GM12891 (cell line): Measurements from ENCODE around the gene DNAJC11.

Source experiments
- PAX5 ChIP-seq: IDR thresholded peaks from 2 replicates; pipeline ENCODE4 v1.6.1; 2011; ENCODE audit warnings: low read length, moderate library complexity, mild to moderate bottlenecking; ENCODE audit not compliant: insufficient read depth, severe bottlenecking
- POLR2A ChIP-seq: IDR thresholded peaks from 2 replicates; pipeline ENCODE4 v1.6.1; 2011; ENCODE audit warnings: low read depth, low read length, control low read depth
- POLR2AphosphoS5 ChIP-seq: IDR thresholded peaks from 2 replicates; pipeline ENCODE4 v1.6.1; 2011; ENCODE audit warnings: low read depth, low read length, control low read depth
- POU2F2 ChIP-seq: IDR thresholded peaks from 2 replicates; pipeline ENCODE4 v1.6.1; 2011; ENCODE audit warnings: low read depth, mild to moderate bottlenecking, control low read depth, low read length, moderate library complexity
- SPI1 ChIP-seq: IDR thresholded peaks from 2 replicates; pipeline ENCODE4 v1.6.1; 2011; ENCODE audit warnings: low read depth, low read length, control low read depth
- TAF1 ChIP-seq: IDR thresholded peaks from 2 replicates; pipeline ENCODE4 v1.6.1; 2011; ENCODE audit warnings: low read depth, low read length, control low read depth

GRCh38 chr1:6588128-6588892 is 113.3 kb downstream of the DNAJC11 start:
- no peak for TF ChIP-seq POLR2A
- no peak for TF ChIP-seq POLR2AphosphoS5
- TF ChIP-seq TAF1: no peak
- no peak for TF ChIP-seq SPI1
- TF ChIP-seq PAX5: no peak
- no peak for TF ChIP-seq POU2F2
